Liver (tissue), 3 donors: ENCODE results near the gene UQCRC2.

Experiments used
- FOXA1 ChIP-seq: IDR thresholded peaks from 2 replicates; pipeline ENCODE4 v1.6.1; 2016; ENCODE audit warnings: antibody characterized with exemption
- JUND ChIP-seq, 2 donors: IDR thresholded peaks; 2 replicates each; pipeline ENCODE4 v1.6.1; 2016; ENCODE audit warnings: antibody characterized with exemption in 2 of 2
- NR2F2 ChIP-seq: IDR thresholded peaks from 2 replicates; pipeline ENCODE4 v1.6.1; 2016; ENCODE audit warnings: antibody characterized with exemption
- RAD21 ChIP-seq, 2 donors: IDR thresholded peaks; 2 replicates each; pipeline ENCODE4 v1.6.1; 2016; ENCODE audit warnings: antibody characterized with exemption in 2 of 2, mild to moderate bottlenecking in 2 of 2
- RXRA ChIP-seq, 2 donors: IDR thresholded peaks; 2 replicates each; pipeline ENCODE4 v1.6.1; 2017 to 2018; ENCODE audit warnings: antibody characterized with exemption in 2 of 2, mild to moderate bottlenecking in 1 of 2
- SP1 ChIP-seq: IDR thresholded peaks from 2 replicates; pipeline ENCODE4 v1.6.1; 2018; ENCODE audit warnings: antibody characterized with exemption, mild to moderate bottlenecking
- TF ChIP-seq, protein P1 (sequence below): fragments of 150-350 bp; IDR thresholded peaks from 2 replicates; pipeline ENCODE4 v1.5.1; 2017; ENCODE audit warnings: improper control_type of control experiment, low read depth, low read length; ENCODE audit not compliant: missing input control
- TF ChIP-seq, protein P2 (sequence below): IDR thresholded peaks from 2 replicates; pipeline ENCODE4 v1.6.1; 2016; ENCODE audit warnings: antibody characterized with exemption, mild to moderate bottlenecking
- TF ChIP-seq, protein P3 (sequence below): IDR thresholded peaks from 2 replicates; pipeline ENCODE4 v1.6.1; 2016; ENCODE audit warnings: antibody characterized with exemption
- donor health status: healthy.
- donor health status: healthy.

DNA sequence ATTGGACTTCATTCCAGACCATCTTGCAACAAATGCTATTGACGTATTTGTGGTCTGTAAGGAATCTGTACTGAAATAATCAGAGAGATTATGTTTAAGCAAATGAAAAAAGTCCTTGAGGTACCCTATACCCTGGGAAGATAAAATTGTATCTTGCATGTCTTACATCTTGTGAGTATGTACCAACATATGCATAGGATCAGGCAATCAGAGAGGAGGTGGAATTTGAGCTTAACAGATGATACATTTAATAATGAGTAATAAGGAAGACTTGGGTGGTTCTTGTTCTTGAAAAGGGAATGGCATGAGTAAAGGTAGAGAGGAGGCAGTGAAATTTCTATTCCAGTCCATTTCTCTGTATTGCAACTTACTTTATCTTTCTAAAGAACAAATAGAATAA lies 65.4 kb downstream of the UQCRC2 start:
- TF ChIP-seq, protein P1, sequence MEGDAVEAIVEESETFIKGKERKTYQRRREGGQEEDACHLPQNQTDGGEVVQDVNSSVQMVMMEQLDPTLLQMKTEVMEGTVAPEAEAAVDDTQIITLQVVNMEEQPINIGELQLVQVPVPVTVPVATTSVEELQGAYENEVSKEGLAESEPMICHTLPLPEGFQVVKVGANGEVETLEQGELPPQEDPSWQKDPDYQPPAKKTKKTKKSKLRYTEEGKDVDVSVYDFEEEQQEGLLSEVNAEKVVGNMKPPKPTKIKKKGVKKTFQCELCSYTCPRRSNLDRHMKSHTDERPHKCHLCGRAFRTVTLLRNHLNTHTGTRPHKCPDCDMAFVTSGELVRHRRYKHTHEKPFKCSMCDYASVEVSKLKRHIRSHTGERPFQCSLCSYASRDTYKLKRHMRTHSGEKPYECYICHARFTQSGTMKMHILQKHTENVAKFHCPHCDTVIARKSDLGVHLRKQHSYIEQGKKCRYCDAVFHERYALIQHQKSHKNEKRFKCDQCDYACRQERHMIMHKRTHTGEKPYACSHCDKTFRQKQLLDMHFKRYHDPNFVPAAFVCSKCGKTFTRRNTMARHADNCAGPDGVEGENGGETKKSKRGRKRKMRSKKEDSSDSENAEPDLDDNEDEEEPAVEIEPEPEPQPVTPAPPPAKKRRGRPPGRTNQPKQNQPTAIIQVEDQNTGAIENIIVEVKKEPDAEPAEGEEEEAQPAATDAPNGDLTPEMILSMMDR: no peak
- TF ChIP-seq NR2F2 (no peak), RAD21 (IDR thresholded peaks at IDR 0.05) (no peak), RXRA (IDR thresholded peaks at IDR 0.05) (no peak), JUND (IDR thresholded peaks at IDR 0.05) (no peak), SP1 (no peak), FOXA1 (no peak)
- TF ChIP-seq, protein P2, sequence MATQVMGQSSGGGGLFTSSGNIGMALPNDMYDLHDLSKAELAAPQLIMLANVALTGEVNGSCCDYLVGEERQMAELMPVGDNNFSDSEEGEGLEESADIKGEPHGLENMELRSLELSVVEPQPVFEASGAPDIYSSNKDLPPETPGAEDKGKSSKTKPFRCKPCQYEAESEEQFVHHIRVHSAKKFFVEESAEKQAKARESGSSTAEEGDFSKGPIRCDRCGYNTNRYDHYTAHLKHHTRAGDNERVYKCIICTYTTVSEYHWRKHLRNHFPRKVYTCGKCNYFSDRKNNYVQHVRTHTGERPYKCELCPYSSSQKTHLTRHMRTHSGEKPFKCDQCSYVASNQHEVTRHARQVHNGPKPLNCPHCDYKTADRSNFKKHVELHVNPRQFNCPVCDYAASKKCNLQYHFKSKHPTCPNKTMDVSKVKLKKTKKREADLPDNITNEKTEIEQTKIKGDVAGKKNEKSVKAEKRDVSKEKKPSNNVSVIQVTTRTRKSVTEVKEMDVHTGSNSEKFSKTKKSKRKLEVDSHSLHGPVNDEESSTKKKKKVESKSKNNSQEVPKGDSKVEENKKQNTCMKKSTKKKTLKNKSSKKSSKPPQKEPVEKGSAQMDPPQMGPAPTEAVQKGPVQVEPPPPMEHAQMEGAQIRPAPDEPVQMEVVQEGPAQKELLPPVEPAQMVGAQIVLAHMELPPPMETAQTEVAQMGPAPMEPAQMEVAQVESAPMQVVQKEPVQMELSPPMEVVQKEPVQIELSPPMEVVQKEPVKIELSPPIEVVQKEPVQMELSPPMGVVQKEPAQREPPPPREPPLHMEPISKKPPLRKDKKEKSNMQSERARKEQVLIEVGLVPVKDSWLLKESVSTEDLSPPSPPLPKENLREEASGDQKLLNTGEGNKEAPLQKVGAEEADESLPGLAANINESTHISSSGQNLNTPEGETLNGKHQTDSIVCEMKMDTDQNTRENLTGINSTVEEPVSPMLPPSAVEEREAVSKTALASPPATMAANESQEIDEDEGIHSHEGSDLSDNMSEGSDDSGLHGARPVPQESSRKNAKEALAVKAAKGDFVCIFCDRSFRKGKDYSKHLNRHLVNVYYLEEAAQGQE: no peak
- TF ChIP-seq, protein P3, sequence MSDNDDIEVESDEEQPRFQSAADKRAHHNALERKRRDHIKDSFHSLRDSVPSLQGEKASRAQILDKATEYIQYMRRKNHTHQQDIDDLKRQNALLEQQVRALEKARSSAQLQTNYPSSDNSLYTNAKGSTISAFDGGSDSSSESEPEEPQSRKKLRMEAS: no peak
